Right atrium auricular region (tissue), 2 donors: ENCODE measurements around the gene TBL1XR1. TPM values are rescaled to one million over a fixed set of nuclear protein-coding genes. Genes with fewer than 3 reads are reported as not detected.

Experiments used
- DNase-seq: peaks from one replicate; pipeline ENCODE4 v3.0.0-alpha.2; 2019; ENCODE audit warnings: low spot score
- H3K27ac ChIP-seq, 2 donors: fragments of 200-600 bp; sonication (generic); 1 replicate in 1 of 2; 2 replicates in 1 of 2; pipeline ENCODE4 v1.5.1; 2016 to 2019
- H3K27me3 ChIP-seq, 2 donors: fragments of 200-600 bp; sonication (generic); one replicate each; pipeline versions ENCODE4 v1.5.1 to v1.6.0; 2017 to 2019
- H3K36me3 ChIP-seq: fragments of 200-600 bp; sonication (generic); one replicate; pipeline ENCODE4 v1.5.1; 2016
- H3K4me1 ChIP-seq, 2 donors: fragments of 200-600 bp; sonication (generic); one replicate each; pipeline versions ENCODE4 v1.5.1 to v1.6.0; 2017 to 2019
- H3K4me3 ChIP-seq, 2 donors: fragments of 200-600 bp; sonication (generic); 1 replicate in 1 of 2; 2 replicates in 1 of 2; pipeline ENCODE4 v1.5.1; 2017 to 2019; ENCODE audit warnings: mild to moderate bottlenecking in 1 of 2, moderate library complexity in 1 of 2
- H3K9me3 ChIP-seq, 2 donors: fragments of 200-600 bp; sonication (generic); one replicate each; pipeline ENCODE4 v1.5.1; 2019
- total RNA-seq, 2 donors: library from RNA; depleted of rRNA; stranded (reverse); fragments of >200 nt; gene quantifications; one replicate each; pipeline ENCODE4 v1.1.0, GENCODE V29; 2016
- TF ChIP-seq, protein P1 (sequence below), 2 donors: fragments of 200-600 bp; sonication (generic); IDR thresholded peaks; one replicate each; pipeline ENCODE4 v1.5.1; 2019; ENCODE audit warnings: antibody characterized with exemption in 2 of 2

TBL1XR1 gene
- total RNA-seq, 2 donors from 2014 or later, result 68.2 to 79.9 TPM

DNA sequence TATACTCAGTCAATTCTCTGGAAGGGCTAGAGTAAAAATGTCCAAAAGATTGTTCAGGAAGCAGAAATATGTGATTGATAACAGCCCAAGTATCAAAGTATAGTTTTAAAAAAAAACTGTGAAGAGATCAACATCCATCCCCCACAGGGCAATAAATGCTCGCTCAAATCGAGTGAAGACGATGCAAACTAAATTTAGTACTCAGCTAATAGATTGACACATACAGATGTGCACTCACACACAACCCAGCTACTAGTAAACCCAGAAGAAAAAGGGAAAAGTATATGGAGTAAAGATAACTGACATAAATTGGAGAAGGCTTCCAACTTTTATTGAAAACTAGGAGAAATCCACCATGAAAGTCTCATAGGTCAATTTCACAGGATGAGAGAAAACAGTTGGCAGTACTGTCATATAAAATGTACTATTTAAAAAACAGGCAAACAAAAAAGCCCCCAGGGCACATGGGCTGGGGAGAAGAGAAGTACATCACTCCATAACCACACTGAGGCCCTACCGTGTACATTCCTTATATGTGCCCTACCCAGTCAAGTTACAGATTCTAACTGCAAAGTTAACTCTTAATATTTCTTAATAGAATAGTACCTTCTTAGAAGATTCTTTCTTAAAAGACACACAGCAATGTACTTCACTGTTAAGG is 125.7 kb downstream of the TBL1XR1 start:
- Histone ChIP-seq H3K27ac (no peak overlapping the region), H3K4me3 (no peak overlapping the region), H3K9me3 (no peaks in the 10 kb centered on the region)

DNA sequence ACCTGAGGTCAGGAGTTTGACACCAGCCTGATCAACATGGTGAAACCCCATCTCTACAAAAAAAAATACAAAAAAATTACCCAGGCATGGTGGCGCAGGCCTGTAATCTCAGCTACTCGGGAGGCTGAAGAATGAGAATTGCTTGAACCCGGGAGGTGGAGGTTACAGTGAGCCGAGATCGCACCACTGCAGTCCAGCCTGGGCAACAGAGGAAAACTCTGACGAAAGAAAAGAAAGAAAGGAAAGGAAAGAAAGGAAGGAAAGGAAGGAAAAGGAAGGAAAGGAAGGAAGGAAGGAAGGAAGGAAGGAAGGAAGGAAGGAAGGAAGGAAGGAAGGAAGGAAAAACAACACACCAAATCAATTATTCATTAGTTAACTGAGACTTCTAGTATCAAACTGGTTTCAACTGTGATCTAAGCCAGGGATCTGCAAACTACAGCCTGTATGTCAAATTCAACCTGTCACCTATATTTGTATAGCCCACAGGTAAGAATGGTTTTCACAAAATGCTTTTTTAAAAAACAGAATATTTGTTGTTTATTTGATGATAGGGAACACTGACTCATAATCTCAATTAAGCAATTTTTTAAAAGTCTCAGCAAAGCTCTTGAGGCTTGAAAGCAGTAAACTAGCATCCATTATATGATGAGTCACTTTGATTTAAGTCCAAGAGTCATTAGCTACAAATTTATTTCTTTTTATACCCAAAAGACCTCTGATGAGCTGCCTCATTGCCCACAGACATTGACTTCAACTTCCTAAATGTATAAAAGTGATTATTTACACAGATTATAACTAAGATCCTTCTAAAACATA is 127.6 kb downstream of the TBL1XR1 start:
- peaks cover 0 to 26% of the 10 kb centered on the region in 2 donors for H3K4me1 ChIP-seq

More for the DNA sequence above, 125.7 kb downstream of the TBL1XR1 start:
- H3K36me3 ChIP-seq, result no peaks in the 10 kb centered on the region
- DNase-seq, result no peak
- peaks cover 0 to 20% of the 10 kb centered on the region in 2 donors for H3K4me1 ChIP-seq
- TF ChIP-seq, protein P1, sequence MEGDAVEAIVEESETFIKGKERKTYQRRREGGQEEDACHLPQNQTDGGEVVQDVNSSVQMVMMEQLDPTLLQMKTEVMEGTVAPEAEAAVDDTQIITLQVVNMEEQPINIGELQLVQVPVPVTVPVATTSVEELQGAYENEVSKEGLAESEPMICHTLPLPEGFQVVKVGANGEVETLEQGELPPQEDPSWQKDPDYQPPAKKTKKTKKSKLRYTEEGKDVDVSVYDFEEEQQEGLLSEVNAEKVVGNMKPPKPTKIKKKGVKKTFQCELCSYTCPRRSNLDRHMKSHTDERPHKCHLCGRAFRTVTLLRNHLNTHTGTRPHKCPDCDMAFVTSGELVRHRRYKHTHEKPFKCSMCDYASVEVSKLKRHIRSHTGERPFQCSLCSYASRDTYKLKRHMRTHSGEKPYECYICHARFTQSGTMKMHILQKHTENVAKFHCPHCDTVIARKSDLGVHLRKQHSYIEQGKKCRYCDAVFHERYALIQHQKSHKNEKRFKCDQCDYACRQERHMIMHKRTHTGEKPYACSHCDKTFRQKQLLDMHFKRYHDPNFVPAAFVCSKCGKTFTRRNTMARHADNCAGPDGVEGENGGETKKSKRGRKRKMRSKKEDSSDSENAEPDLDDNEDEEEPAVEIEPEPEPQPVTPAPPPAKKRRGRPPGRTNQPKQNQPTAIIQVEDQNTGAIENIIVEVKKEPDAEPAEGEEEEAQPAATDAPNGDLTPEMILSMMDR (IDR thresholded peaks at IDR 0.05), result no peak
- no peaks in the 10 kb centered on the region for H3K27me3 ChIP-seq

DNA sequence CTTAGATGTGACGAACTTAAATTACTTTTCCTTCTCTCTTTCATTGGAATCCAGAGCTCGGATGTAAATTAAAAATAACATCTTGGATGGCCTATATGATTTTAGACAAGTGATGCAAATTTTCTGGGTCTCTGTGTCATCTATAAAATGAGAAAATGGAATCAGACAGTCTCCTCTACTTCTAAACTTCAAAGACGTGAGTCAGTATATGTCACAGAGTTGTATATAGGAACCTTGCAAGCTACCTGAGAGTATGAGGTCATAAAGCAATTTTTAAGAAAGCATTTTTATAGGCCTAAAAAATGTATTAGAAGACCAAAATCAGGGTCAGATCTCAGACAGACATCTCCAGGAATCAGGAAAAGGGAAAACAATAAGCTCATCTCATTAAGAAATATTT is 128.3 kb downstream of the TBL1XR1 start:
- TF ChIP-seq, protein P1 (IDR thresholded peaks at IDR 0.05), result no peak
- H3K36me3 ChIP-seq, result no peaks in the 10 kb centered on the region
- no peaks in the 10 kb centered on the region for H3K9me3 ChIP-seq
- no peak overlapping the region for H3K27ac ChIP-seq
- H3K4me1 ChIP-seq, result peaks cover 0 to 26% of the 10 kb centered on the region in 2 donors
- no peak overlapping the region for H3K4me3 ChIP-seq
- H3K27me3 ChIP-seq, result no peaks in the 10 kb centered on the region
- DNase-seq, result no peak

More for the DNA sequence above, 127.6 kb downstream of the TBL1XR1 start:
- TF ChIP-seq, protein P1 (IDR thresholded peaks at IDR 0.05), result no peak
- Histone ChIP-seq H3K9me3 (no peaks in the 10 kb centered on the region), H3K27ac (no peak overlapping the region), H3K4me3 (no peak overlapping the region), H3K27me3 (no peaks in the 10 kb centered on the region), H3K36me3 (no peaks in the 10 kb centered on the region)
- DNase-seq, result no peak

DNA sequence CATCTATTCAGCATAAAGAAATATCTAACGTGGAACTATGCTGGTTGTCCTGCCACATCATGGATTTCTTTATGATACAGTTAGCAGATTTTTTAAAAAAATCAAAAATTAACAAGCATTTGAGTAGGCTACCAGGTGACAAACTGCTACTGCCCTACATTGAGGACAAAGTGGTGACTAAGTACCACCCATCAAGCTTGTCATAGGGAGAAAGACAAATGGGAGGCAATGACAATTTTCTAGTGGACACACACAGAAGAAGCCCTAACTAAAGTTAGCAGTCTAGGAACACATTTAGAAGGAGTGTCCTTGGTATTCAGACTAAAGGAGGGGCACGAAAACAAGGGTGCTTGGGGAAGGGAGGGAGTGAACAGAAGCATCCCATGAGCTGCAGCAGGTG is 131.2 kb downstream of the TBL1XR1 start:
- Histone ChIP-seq H3K9me3 (no peaks in the 10 kb centered on the region), H3K36me3 (no peaks in the 10 kb centered on the region), H3K27ac (no peak overlapping the region), H3K4me3 (no peak overlapping the region), H3K27me3 (no peaks in the 10 kb centered on the region), H3K4me1 (peaks cover 0 to 40% of the 10 kb centered on the region in 2 donors)
- no peak for DNase-seq
- TF ChIP-seq, protein P1 (IDR thresholded peaks at IDR 0.05), result no peak

DNA sequence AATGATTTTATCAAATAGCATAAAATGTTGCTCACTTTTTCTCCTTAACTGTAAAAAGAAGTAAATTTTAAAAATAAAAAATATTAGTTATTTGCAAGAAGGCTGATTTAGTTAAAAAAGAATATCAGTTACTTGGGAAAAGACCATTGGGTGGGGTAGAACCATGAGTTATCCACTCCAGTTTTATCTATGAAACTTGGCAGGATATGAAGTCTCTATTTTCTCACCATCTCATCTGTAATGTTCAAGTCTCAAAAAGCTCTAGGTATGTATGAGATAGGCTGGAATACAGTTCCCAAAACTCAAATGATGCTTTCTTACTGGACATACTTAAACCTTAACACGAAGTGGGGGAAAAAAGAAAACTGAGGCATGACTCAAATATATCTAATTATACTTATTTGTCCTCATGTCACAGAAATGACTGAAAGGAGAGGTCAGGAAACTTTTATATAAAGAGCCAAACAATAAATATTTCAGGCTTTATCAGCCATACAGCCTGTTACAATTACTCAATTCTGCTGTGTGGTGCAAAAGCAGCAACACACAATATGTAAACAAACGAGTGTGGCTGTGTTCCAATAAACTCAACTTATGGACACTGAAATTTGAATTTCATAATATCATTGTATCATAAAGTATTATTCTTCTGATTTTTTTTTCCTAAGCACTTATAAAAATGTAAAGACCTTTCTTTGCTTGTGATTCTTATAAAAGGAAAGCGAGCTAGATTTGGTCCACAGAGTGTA is 131.8 kb downstream of the TBL1XR1 start:
- no peaks in the 10 kb centered on the region for H3K9me3 ChIP-seq
- no peaks in the 10 kb centered on the region for H3K36me3 ChIP-seq
- TF ChIP-seq, protein P1 (IDR thresholded peaks at IDR 0.05), result no peak
- H3K27me3 ChIP-seq, result no peaks in the 10 kb centered on the region
- no peak overlapping the region for H3K4me3 ChIP-seq
- H3K27ac ChIP-seq, result no peak overlapping the region
- DNase-seq, result no peak
- peaks cover 0 to 46% of the 10 kb centered on the region in 2 donors for H3K4me1 ChIP-seq
